IMR-90 (cell line): ENCODE measurements around the gene AASS. TPM values are rescaled to one million over a fixed set of nuclear protein-coding genes. Genes with fewer than 3 reads are reported as not detected.

Source experiments
- ATAC-seq: fragments of 200-7000 bp; cut with Tn5 transposase; 2 replicates; pipeline ENCODE4 v1.9.1; 2020; ENCODE audit warnings: low read depth, mild to moderate bottlenecking, moderate library complexity
- BruUV-seq: library from RNA; stranded (reverse); fragments of 400-500 nt; replicated peaks from 2 replicates; lab custom pipeline; 2021; lab: Mats Ljungman, UMichigan
- CTCF ChIA-PET: fragments of 300-600 bp; formaldehyde crosslinking; extraction: SDS; loops from one replicate; lab custom pipeline; 2021; ENCODE audit warnings: antibody characterized with exemption; lab: Yijun Ruan, JAX
- POLR2A ChIA-PET: fragments of 300-600 bp; sonication (Branson Sonifier 250); formaldehyde crosslinking; loops from one replicate; lab custom pipeline; 2022; ENCODE audit warnings: antibody characterized with exemption; ENCODE audit not compliant: unreplicated experiment; lab: Charles Lee
- DNase-seq: peaks from one replicate; pipeline ENCODE4 v3.0.0; 2013
- H2AFZ ChIP-seq: replicated peaks from 2 replicates; pipeline ENCODE3; 2013; ENCODE audit warnings: low read length, mild to moderate bottlenecking; ENCODE audit not compliant: poor library complexity
- H2AK5ac ChIP-seq: 2 replicates; pipeline ENCODE4 v1.6.1; 2013; ENCODE audit warnings: low read depth, low read length, inconsistent platforms
- H2AK9ac ChIP-seq: replicated peaks from 2 replicates; pipeline ENCODE3; 2013; ENCODE audit warnings: mild to moderate bottlenecking, low read depth, low read length, moderate library complexity; ENCODE audit not compliant: poor library complexity
- H2BK120ac ChIP-seq: 2 replicates; pipeline ENCODE4 v1.6.1; 2013; ENCODE audit warnings: low read depth, low read length, inconsistent platforms
- H2BK15ac ChIP-seq: 3 replicates; pipeline ENCODE4 v1.6.1; 2013; ENCODE audit warnings: low read depth, low read length, inconsistent platforms
- H2BK20ac ChIP-seq: 2 replicates; pipeline ENCODE4 v1.6.1; 2013; ENCODE audit warnings: low read depth, mild to moderate bottlenecking, inconsistent platforms, low read length, moderate library complexity
- H2BK5ac ChIP-seq: 2 replicates; pipeline ENCODE4 v1.6.1; 2013; ENCODE audit warnings: mild to moderate bottlenecking, low read depth, low read length, inconsistent platforms; ENCODE audit not compliant: poor library complexity, severe bottlenecking
- H3K14ac ChIP-seq: replicated peaks from 2 replicates; pipeline ENCODE4 v1.6.1; 2013; ENCODE audit warnings: low read depth, low read length, inconsistent platforms
- H3K18ac ChIP-seq: 2 replicates; pipeline ENCODE4 v1.6.1; 2013; ENCODE audit warnings: low read depth, low read length, control low read depth
- H3K23ac ChIP-seq: 2 replicates; pipeline ENCODE4 v1.6.1; 2013; ENCODE audit warnings: low read depth, low read length, inconsistent platforms
- H3K27ac ChIP-seq: 2 replicates; pipeline ENCODE4 v1.5.1; 2013; ENCODE audit warnings: mild to moderate bottlenecking, control low read depth, low read length; ENCODE audit not compliant: insufficient read depth
- H3K27me3 ChIP-seq: 2 replicates; pipeline ENCODE4 v1.6.1; 2013; ENCODE audit warnings: low read length; ENCODE audit not compliant: control insufficient read depth, insufficient read depth
- H3K36me3 ChIP-seq: 2 replicates; pipeline ENCODE4 v1.6.1; 2013; ENCODE audit warnings: low read length, mixed read lengths; ENCODE audit not compliant: control insufficient read depth, insufficient read depth
- H3K4ac ChIP-seq: 2 replicates; pipeline ENCODE4 v1.6.1; 2013; ENCODE audit warnings: low read depth, low read length, inconsistent platforms
- H3K4me1 ChIP-seq: 2 replicates; pipeline ENCODE4 v1.6.1; 2013; ENCODE audit warnings: low read length, mixed read lengths; ENCODE audit not compliant: control insufficient read depth, insufficient read depth
- H3K4me2 ChIP-seq: 2 replicates; pipeline ENCODE4 v1.6.1; 2013; ENCODE audit warnings: low read depth, mild to moderate bottlenecking, control low read depth, low read length, moderate library complexity
- H3K4me3 ChIP-seq: 2 replicates; pipeline ENCODE4 v1.5.1; 2013; ENCODE audit warnings: low read depth, mild to moderate bottlenecking, control low read depth, low read length, moderate library complexity; ENCODE audit not compliant: insufficient read depth
- H3K56ac ChIP-seq: 2 replicates; pipeline ENCODE4 v1.6.1; 2013; ENCODE audit warnings: low read length, inconsistent platforms; ENCODE audit not compliant: insufficient read depth; ENCODE audit errors: extremely low read depth
- H3K79me1 ChIP-seq, 2 experiments: 2 replicates each; pipeline ENCODE4 v1.6.1; 2013; ENCODE audit warnings: low read length in 2 of 2, inconsistent platforms in 1 of 2, low read depth in 1 of 2
- H3K9ac ChIP-seq: 2 replicates; pipeline ENCODE4 v1.6.1; 2013; ENCODE audit warnings: low read depth, low read length, control low read depth
- H3K9me1 ChIP-seq: 2 replicates; pipeline ENCODE4 v1.6.1; 2013; ENCODE audit warnings: low read length, inconsistent platforms; ENCODE audit not compliant: insufficient read depth
- H3K9me3 ChIP-seq: 2 replicates; pipeline ENCODE4 v1.6.1; 2013; ENCODE audit warnings: low read length; ENCODE audit not compliant: control insufficient read depth, insufficient read depth
- H4K20me1 ChIP-seq: 2 replicates; pipeline ENCODE4 v1.6.1; 2013; ENCODE audit warnings: low read length, inconsistent platforms; ENCODE audit not compliant: insufficient read depth
- H4K5ac ChIP-seq: 2 replicates; pipeline ENCODE4 v1.6.1; 2013; ENCODE audit warnings: mild to moderate bottlenecking, low read depth, low read length, control low read depth
- H4K8ac ChIP-seq, 2 experiments: 2 replicates each; pipeline ENCODE4 v1.6.1; 2013; ENCODE audit warnings: low read depth in 2 of 2, low read length in 2 of 2, control low read depth in 1 of 2, inconsistent platforms in 1 of 2
- H4K91ac ChIP-seq: 2 replicates; pipeline ENCODE4 v1.6.1; 2013; ENCODE audit warnings: low read depth, low read length, inconsistent platforms; ENCODE audit not compliant: insufficient read depth
- BHLHE40 ChIP-seq: fragments of 150-350 bp; IDR thresholded peaks from 2 replicates; pipeline ENCODE4 v1.6.1; 2016; ENCODE audit warnings: mild to moderate bottlenecking, low read depth, low read length
- CEBPB ChIP-seq: IDR thresholded peaks from 2 replicates; pipeline ENCODE4 v1.6.1; 2012; ENCODE audit warnings: low read depth, low read length, improper control_type of control experiment
- CHD1 ChIP-seq: IDR thresholded peaks from 2 replicates; pipeline ENCODE4 v1.6.1; 2012; ENCODE audit warnings: low read depth, low read length, improper control_type of control experiment
- CTCF ChIP-seq: conservative IDR thresholded peaks from 2 replicates; pipeline ENCODE4 v1.5.1; 2012; ENCODE audit warnings: mild to moderate bottlenecking, low read depth, low read length, improper control_type of control experiment
- ELK1 ChIP-seq: fragments of 150-350 bp; IDR thresholded peaks from 2 replicates; pipeline ENCODE4 v1.6.1; 2016; ENCODE audit warnings: low read depth, mild to moderate bottlenecking, low read length, moderate library complexity, borderline replicate concordance
- FOS ChIP-seq: fragments of 150-350 bp; IDR thresholded peaks from 2 replicates; pipeline ENCODE4 v1.6.1; 2016; ENCODE audit warnings: low read depth, low read length
- MAFK ChIP-seq: IDR thresholded peaks from 2 replicates; pipeline ENCODE4 v1.6.1; 2012; ENCODE audit warnings: low read depth, low read length, improper control_type of control experiment
- MAZ ChIP-seq: IDR thresholded peaks from 2 replicates; pipeline ENCODE4 v1.6.1; 2012; ENCODE audit warnings: low read depth, mild to moderate bottlenecking, low read length, improper control_type of control experiment, moderate library complexity, borderline replicate concordance
- MXI1 ChIP-seq: IDR thresholded peaks from 2 replicates; pipeline ENCODE4 v1.6.1; 2012; ENCODE audit warnings: low read depth, mild to moderate bottlenecking, low read length, moderate library complexity, borderline replicate concordance
- NFE2L2 ChIP-seq: fragments of 150-350 bp; IDR thresholded peaks from 2 replicates; pipeline ENCODE4 v1.6.1; 2016; ENCODE audit warnings: low read depth, mild to moderate bottlenecking, low read length
- POLR2A ChIP-seq: IDR thresholded peaks from 2 replicates; pipeline ENCODE4 v1.6.1; 2012; ENCODE audit warnings: mild to moderate bottlenecking, low read depth, low read length
- RAD21 ChIP-seq: IDR thresholded peaks from 2 replicates; pipeline ENCODE4 v1.6.1; 2012; ENCODE audit warnings: low read length, improper control_type of control experiment
- RCOR1 ChIP-seq: IDR thresholded peaks from 2 replicates; pipeline ENCODE4 v1.6.1; 2012; ENCODE audit warnings: mild to moderate bottlenecking, low read length, improper control_type of control experiment; ENCODE audit not compliant: insufficient replicate concordance
- RFX5 ChIP-seq: IDR thresholded peaks from 2 replicates; pipeline ENCODE4 v1.8.0; 2012; ENCODE audit warnings: low read depth, mild to moderate bottlenecking, low read length, moderate library complexity
- SMC3 ChIP-seq: fragments of 150-350 bp; IDR thresholded peaks from 2 replicates; pipeline ENCODE4 v1.6.1; 2016; ENCODE audit warnings: low read depth, mild to moderate bottlenecking, antibody characterized with exemption, low read length, moderate library complexity
- USF2 ChIP-seq: fragments of 150-350 bp; IDR thresholded peaks from 2 replicates; pipeline ENCODE4 v1.6.1; 2017; ENCODE audit warnings: mild to moderate bottlenecking, antibody characterized with exemption, low read length, low read depth
- WGBS, 2 experiments: methylation state at CpG; one replicate each; pipeline versions ENCODE4 v1.1.5 to v1.1.7; 2013; ENCODE audit warnings: missing lambda C conversion rate in 2 of 2; ENCODE audit not compliant: insufficient read length in 1 of 2; ENCODE audit errors: extremely low coverage in 2 of 2; 5-methylcytosine and 5-hydroxymethylcytosine counted together
- dilution Hi-C: fragments of 300-500 bp; cut with HindIII; formaldehyde crosslinking; loops from one replicate; pipeline ENCODE4 v1.14.3; 2018; ENCODE audit warnings: low sequenced_read_pairs; ENCODE audit not compliant: unreplicated experiment
- in situ Hi-C: fragments of 300-500 bp; cut with MboI; formaldehyde crosslinking; loops from 3 replicates; pipeline ENCODE4 v1.14.3; 2019; ENCODE audit warnings: low sequenced_read_pairs, inconsistent platforms, mixed read lengths
- intact Hi-C: fragments of 100-400 bp; cut with micrococcal nuclease; formaldehyde crosslinking; loops from 2 replicates; pipeline ENCODE4 v1.10.0; 2022
- polyA plus RNA-seq, 3 experiments: library from polyadenylated mRNA; depleted of rRNA; stranded (reverse); fragments of >200 nt; gene quantifications; 2 replicates each; pipeline ENCODE4 v1.2.3, GENCODE V29; 2012; ENCODE audit warnings: low replicate concordance in 1 of 3
- total RNA-seq: library from RNA; depleted of rRNA; stranded (reverse); fragments of >200 nt; gene quantifications from 2 replicates; pipeline ENCODE4 v1.2.3, GENCODE V29; 2012

The AASS gene
- total and polyA plus RNA-seq, 2 of the 4 experiments (the other 2 are of a cell fraction) = 6.1 to 12.9 TPM

GRCh38 chr7:122040147-122040546 is 103.9 kb downstream of the AASS start:
- Histone ChIP-seq H3K18ac (no peak overlapping the region), H3K36me3 (no peaks in the 10 kb centered on the region), H3K56ac (no peak overlapping the region), H4K20me1 (no peaks in the 10 kb centered on the region), H2AFZ (no peak overlapping the region), H2AK9ac (no peak overlapping the region), H3K9me3 (no peaks in the 10 kb centered on the region), H2BK5ac (no peak overlapping the region), H3K14ac (no peak overlapping the region), H3K27me3 (no peaks in the 10 kb centered on the region), H4K5ac (no peak overlapping the region), H3K4me2 (no peak overlapping the region), H2BK120ac (no peak overlapping the region), H3K27ac (no peak overlapping the region), H2AK5ac (no peak overlapping the region), H3K9ac (no peak overlapping the region), H3K4ac (no peak overlapping the region), H3K4me1 (no peaks in the 10 kb centered on the region), H4K8ac (no peak overlapping the region), H3K23ac (no peak overlapping the region), H2BK20ac (no peak overlapping the region), H4K91ac (no peak overlapping the region), H3K9me1 (no peaks in the 10 kb centered on the region), H3K79me1 (no peaks in the 10 kb centered on the region), H2BK15ac (no peak overlapping the region), H3K4me3 (no peak overlapping the region)
- DNase-seq (no peak), ATAC-seq (no peak)
- dilution Hi-C loops (no loop called here), in situ Hi-C loops (no loop called here), intact Hi-C loops (no loop called here)
- BruUV-seq = no TSS peak
- CTCF ChIA-PET = interaction anchor here (0.6 kb wide), 1 partner anchor 435 kb away, joined by 3 read pairs; no protein-coding TSS in a partner anchor
- POLR2A ChIA-PET = no interaction called here
- no CpG with 5 or more reads among the region's 3 CpGs for WGBS, 2 experiments
- TF ChIP-seq MAZ (no peak), MAFK (no peak), CHD1 (no peak), MXI1 (no peak), RCOR1 (no peak), ELK1 (no peak), CEBPB (no peak), CTCF (no peak), BHLHE40 (no peak), RAD21 (no peak), SMC3 (no peak), RFX5 (no peak), NFE2L2 (no peak), FOS (no peak), POLR2A (no peak), USF2 (no peak)
